Ecto neural progenitor cell (in vitro differentiated cells): Measurements from ENCODE around the gene SURF6.
A peak's percentile ranks its signal among the peaks of the same experiment; 100 is the strongest.
"Not testable (repeated sequence)": the region's sequence is repeated elsewhere in the genome, so short reads cannot be mapped to it uniquely, and the experiment has no call there.

Source experiments
- DNase-seq: peaks from one replicate; pipeline ENCODE4 v3.0.0-alpha.2; 2018; ENCODE audit warnings: low spot score

The SURF6 gene

DNA sequence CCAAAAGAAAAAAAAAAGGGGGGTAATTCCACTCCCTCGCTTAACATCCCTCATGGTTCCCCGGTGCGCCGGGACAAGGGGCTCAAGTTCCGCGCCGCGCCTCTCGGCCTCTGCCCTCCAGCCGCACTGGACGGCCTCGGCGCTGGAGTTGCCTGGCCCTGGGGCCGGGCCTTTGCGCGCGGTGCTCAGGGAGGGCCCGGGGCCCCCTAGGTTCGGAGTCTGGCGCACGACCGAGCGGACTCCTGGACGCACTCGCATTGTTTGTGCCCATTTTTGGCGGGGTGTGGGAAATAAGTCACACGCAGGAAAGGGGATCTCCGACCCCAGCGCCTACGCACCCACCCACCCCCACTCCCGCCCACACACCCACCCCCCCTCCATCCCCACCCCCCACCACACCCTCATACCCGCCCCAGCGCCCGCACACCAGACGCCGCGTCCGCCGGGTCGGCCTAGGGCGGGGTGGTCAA lies 11.6 kb upstream of the SURF6 start:
- peak; percentile 70 for DNase-seq

DNA sequence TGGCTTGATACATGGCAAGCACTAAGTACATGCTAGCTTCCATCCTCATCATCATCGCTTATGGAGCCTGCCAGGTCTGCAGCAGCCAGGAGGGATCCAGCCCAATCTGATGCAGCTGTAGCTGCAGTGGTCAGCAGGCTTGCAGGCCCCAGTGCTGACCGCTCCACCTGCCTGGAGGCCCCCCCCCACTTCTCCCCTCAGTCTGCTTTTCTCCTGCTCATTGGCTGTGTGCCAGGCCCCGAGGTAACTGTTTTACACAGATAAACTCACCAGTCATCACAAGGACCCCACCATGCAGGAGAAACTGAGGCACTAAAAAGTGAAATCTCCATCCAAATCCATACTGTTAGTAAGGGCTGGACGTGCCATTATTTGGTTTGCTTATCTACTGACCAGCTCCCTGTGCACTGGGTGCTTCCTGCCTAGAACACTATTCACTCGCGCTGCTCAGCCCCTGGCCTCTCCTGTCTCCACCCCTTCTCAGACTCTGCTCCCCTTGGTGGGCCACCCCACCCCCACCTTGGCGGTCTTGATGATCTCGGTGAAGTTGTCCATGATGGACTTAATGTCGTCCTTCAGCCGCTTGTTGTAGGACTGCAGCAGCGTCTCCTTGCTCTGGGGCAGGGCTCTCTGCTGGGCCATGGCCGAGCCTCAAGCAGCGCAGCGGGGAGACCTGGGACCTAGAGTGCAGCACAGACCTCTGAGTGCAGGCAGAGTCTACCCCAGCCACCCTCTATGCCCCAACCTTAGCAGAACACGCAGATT lies 10.2 kb upstream of the SURF6 start:
- DNase-seq = no peak

DNA sequence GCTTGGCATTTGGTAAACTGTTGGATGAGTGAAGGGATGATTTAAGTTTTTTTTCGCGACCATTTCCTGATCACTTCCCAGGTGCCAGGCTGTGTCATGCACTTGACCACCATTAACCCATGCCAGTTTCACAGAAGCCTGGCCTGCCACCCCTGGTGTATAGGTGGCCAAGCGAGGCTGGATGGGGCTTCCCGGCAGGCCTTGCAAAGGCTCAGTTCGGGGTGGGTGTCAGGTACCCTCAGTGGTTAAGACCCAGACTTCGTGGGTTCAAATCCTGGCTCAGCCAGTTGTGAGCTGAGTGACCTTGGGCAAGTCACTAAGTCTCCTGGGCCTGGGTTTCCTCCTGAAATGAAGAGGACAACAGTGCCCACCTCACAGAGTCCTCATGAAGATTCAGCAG lies 9.6 kb upstream of the SURF6 start:
- no peak for DNase-seq

DNA sequence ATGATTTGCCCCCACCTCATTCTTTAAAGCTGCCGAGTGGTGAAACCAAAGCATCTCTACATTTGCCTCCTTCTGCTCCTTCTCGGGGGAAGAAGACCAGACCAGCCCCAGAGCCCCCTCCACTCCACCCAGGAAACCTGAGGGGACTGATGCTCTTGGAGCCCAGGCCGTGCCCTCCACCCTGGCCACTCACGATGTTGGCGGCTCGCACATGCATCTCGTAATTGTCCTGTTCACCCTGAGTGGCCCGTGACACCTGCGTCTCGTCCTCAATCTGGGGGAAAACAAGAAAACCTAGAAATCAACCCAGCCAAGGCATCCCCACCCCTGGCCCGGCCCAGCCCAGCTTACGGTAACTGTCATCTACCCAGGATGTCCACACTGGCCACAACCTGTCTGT lies 9.0 kb upstream of the SURF6 start:
- no peak for DNase-seq

DNA sequence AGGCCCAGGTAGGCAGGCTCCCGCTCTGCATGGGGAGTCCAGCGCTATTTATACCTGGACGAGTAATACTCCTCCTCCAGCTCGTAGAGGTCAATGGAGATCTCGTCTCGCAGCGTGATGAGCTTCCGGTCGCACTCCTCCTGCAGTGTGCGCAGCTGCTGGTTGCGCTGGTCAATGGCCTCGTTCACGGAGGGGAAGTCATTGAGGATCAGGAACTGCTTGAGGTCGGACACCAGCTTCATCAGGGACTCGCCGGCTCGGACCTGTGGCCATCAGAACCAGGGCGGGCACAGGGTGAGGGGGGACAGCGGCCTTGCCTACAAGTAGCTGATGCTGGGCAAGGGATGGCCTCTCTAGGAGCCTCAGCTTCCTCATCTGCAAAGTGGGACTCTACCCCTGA lies 8.1 kb upstream of the SURF6 start:
- DNase-seq = no peak

DNA sequence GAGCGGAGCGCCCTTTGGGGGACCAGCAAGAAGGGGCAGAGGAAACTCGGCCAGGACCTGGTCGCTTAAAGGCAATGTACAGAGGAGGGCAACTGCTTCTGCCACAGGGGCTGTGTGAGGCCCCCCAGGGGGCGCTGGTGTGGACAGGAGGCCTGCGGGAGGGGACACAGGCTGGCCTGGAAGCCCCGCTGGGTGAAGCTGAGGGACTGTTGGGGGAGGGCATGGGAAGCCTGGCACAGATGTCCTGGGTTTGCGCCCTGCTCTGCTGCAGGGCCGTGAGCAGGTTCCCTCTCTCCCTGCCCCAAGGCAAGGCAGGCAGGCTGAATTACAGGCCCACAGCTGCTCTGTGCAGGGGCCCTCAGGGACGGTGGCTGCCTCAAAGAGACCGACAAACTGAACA lies 6.6 kb upstream of the SURF6 start:
- DNase-seq = no peak

DNA sequence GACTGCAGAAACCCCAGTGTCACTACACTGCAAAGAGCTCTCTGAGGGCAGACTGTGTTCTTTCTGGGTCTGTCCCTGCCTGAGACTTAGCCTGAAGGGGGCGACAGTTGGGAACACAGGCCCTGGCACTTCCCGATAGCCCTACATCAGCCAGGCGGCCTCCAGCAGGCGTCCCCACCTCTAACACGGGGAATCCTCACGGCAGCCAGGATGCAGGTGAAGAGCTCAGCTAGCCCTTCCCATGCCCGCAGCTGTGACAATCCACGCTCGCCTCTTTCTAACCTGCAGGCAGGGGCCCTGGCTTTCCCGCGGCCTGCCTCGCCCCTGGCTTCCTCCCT lies 6.0 kb upstream of the SURF6 start:
- DNase-seq = no peak

DNA sequence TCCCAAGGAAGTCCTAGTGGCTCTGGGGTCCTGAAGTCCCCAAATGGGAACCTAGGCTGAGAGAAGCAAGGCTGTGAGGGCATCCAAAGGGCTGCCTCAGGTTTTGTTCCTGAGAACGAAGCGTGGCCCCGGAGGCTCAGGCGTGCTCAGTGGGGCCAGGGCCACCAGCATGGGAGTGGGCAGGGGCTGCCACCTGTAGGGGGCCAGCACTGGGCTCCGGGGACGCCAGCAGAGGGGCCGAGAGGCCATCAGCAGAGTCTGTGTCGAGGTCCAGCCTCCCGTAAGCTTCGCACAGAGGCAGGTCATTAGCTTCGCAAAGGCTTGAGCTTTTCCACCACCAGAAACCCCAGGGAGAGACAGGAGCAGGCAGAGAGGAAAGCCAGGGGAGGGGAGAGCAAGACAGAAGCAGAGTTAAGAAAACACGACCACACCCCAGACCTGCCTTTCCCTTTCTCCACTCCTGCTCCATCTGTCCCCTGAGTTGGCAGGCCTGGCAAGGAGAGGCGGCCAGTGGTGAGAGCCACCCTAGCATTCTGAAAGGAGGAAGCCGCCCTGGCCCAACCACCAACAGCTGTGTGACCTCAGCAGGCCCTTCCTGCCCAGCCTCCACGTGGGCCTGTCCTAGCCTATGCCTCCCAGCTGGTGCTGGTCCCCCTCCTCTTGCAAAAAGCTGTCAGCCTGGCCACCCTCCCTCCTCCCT lies 5.5 kb upstream of the SURF6 start:
- no peak for DNase-seq

DNA sequence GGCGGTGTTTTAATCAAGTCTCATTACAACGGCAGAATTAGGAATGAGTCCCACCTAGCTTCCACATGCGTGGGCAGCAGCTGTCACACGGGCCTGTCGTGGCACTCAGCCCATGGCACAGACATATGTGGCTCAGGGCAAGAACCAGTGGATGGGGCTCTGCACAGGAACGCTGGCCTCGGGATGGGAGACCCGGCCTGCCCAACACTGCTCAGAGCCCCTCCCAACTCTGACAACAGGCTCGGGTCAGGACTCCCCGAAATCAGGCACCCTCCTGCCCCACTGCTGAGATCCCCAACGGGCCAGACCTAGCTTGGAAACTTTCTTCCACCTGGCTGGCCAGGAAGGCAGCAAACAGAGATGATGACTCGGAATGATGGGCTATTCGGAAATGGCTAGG lies 4.9 kb upstream of the SURF6 start:
- DNase-seq = no peak

DNA sequence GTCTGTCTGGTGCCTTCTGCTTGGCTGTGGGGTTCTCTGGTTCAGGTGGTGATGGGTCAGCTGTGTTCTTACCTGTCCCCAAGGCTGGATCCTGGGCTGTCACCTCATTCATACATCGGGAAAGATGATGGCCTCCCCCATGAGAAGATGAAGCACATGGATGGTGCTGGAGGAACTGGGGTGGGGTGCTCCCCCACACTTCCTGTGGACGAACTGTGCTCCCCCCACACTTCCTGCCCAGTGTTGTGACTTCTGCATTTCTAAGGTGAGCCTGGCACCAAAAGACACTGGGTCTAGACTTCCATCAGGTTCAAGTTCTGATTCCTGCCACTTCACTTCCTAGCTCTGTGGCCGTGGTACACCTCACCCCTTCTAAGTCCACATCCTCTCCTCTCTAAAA lies 4.3 kb upstream of the SURF6 start:
- DNase-seq = no peak

DNA sequence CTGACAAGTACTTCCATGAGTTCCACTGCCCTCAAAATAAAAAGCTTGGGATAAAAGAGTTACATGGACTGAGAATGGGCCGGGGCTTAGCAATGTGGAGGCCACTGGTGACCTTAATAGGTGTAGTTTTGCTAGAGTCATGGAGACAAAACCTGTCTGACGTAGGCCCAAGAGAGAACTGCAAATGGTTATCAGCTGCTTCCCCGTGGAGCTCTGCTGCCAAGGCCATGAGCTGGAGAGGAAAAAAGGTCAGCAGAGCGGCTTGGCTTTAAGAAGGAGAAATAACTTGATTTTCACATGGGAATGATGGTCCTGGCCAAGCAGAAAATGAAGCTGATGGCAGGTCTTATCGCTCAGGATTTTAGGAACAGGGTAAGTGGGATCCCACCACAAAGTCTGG lies 3.7 kb upstream of the SURF6 start:
- DNase-seq = no peak

DNA sequence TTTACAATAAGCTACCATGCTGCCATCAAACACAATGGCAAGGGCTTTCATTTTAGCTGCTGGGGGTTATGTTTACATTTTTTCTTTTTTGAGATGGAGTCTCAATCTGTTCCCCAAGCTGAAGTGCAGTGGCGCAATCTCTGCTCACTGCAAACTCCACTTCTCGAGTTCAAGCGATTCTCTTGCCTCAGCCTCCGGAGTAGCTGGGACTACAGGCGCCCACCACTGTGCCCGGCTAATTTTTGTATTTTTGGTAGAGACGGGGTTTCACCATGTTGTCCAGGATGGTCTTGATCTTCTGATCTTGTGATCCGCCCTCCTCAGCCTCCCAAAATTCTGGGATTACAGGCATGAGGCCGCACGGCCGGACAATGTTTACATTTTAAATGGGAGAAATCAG lies 1.1 kb downstream of the SURF6 start:
- DNase-seq = not testable (repeated sequence)

DNA sequence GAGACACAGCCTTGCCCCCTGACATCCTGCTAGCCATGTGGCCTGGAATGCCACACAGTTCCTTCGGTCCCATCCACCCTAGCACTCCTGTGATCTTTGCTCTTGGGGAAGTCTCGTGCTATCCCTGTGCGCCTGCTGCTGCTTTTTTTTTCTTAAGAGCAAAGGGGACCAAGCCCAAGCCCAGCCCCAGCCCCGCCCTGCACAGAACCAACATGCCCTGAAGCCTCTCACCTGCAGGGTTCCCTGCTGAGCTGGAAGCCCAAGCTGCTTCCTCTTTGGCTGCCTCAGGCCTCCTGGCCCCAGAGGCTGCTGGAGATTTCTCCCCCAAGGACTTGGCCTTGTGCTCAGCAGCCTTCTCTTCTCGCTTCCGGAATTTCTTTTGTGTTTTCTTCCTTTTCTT lies 1.8 kb downstream of the SURF6 start:
- no peak for DNase-seq

DNA sequence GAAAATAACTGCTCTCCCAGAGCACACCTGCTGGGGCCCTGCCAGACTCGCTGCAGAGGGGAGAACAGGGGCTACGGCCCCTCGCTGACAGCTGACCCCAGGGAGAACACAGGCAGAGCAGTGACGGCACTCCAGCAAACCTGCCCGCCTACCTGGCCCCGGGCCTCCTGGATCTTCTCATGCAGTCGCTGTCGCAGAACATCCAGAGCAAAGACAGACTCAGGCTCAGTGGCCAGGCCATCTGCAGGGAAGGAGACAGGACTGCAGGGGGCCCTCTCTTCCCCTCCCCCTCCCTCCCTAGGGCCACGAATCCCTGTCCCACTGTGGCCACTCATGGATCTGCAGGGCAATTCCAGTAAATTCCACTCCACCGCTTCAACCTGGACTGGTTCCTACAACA lies 2.4 kb downstream of the SURF6 start:
- DNase-seq = no peak

DNA sequence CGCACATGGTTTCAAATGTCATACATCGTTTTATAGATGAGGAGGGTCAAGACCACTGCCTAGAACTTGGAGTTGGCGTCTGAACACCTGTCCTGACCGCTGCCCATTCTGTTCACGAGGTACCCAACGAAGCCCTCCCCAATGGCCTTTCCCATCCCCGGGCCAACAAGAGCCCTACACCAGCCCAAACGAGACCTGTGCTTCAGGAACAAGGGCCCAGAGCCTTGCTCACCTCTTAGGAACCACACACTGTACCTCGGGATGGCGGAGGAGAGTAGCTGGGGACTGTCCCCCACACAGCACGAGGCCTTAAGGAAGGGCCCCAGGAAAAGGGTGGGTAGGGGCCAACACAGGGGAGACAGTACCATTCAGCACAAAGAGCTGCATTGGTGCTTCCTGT lies 3.0 kb downstream of the SURF6 start:
- no peak for DNase-seq

DNA sequence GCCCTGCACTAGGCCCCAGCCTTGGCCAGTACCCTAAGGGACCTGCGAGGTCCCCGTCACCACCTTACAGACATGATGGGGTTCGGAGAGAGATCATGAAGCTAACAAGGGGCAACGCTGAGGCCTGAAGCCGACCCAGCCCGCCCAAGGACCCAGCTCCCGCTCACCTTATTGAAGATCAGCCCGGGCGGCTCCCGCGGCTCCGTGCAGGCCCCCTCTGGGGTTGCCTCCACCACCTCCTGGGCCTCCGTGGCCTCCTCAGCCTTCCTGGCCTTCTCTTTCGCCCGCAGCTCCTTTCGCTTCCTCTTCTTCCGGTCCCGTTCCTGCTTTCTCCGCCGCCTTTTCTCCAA lies 3.6 kb downstream of the SURF6 start:
- DNase-seq = no peak

DNA sequence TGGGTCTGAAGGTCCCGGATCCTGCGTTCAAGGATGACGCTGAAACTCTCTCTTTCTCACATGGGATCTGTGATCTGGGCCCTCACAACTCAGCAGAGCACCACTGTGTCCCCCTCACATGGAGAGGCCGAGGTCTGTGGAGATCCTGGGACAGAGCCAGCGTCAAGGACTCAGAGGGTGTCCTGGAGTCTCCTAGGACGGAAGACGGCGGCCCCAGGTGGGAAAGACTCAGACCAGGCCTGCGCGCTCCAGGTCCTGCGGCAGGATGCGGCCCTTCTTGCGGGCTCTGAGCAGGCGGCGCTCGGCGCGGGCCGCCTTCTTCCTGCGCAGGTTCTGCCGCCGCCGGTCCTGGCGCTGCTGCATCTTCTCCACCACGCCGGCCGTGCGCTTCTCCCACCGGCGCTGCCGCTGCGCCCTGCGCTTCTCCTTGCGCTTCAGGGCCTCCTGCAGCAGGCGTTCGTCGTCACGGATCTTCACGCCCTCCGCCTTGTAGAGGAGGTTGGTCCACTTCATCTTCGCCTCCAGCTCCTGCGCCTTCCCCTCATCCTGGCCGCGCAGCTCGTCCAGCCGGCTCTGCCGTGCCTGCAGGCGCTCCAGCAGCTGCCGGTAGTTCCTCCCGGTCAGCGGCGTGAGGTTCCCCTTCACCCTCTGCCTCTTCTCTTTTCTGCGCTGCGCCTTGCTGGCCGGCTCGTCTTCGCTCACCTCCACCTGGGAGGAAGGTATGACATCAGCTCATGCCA lies 4.2 kb downstream of the SURF6 start:
- DNase-seq = no peak

DNA sequence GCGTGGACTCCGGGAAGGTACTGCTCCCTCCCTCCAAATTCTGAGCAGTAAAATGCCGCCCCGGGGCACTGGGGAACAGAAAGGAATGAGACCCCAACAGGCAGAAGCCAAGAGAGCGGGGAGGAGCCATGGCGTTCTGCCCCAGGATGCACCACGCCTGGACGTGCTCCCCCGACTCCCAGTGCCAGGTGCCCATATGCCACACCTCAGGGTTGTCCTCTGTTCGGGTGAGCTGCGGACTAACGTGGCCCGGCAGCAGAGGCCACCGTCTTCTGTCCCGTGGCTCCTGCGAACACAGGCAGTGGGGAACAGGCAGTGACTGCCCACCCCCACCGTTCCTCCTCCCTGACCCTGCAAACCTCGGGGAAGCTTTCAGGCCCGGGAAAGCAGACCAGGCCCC lies 4.8 kb downstream of the SURF6 start:
- DNase-seq = no peak

DNA sequence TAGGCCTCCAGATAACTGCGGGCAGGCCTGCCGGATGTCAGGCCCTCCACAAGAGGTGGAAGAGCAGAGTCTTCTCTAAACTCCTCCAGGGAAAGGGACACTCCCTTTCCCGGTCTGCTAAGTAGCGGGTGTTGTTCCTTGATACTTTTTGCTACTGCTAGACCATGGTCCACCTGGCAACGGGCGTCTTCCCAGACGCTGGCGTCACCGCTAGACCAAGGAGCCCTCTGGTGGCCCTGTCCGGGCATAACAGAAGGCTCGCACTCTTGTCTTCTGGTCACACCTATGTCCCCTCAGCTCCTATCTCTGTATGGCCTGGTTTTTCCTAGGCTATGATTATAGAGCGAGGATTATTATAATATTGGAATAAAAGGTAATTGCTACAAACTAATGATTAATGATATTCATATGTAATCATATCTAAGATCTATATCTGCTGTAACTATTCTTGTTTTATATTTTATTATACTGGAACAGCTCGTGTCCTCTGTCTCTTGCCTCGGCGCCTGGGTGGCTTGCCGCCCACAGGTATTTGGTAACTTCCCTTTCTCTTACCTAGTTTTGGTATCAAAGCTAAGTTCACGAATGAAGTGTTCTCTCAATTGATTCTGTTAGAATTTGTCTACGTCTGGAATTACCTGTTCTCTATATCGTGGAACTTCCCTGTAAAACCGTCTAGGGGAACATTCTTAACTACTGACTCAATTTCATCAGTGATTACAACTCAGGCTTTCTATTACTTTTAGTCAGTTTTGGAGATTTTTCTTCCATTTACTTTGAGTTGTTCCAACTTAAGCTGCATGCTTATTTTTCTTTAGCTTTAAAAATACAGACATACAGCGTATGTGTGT lies 6.5 kb downstream of the SURF6 start:
- not testable (repeated sequence) for DNase-seq

DNA sequence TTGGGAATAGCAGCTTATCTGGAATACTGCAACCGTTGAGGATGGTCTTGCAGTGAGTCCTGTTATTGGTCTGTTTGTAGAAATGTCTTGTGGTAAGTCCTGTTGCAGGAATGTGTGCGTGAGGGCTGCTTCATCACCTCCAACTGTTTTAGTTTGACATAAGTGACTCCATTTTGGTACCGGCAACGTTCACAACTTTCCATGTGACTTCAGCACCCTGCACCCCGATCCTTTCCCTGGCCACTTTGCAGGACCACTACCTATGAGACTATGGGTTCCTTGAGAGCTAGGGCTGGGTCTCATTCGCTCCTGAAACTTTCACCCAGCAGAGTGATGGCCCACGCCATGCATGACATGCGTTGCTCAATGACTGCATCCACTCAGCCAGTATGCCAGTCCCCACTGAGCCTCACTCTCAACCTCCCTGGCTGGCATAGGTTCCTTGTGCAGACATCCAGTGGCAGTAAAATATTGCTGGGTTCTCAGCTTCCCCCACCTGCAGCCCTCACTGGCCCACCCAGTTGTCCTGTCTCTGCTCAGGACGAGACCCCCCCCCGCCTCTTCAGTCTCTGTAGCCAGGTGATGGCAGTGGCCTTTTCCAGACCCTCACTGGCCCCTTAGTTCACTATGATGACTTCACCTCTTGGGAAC lies 8.0 kb downstream of the SURF6 start:
- DNase-seq = no peak

DNA sequence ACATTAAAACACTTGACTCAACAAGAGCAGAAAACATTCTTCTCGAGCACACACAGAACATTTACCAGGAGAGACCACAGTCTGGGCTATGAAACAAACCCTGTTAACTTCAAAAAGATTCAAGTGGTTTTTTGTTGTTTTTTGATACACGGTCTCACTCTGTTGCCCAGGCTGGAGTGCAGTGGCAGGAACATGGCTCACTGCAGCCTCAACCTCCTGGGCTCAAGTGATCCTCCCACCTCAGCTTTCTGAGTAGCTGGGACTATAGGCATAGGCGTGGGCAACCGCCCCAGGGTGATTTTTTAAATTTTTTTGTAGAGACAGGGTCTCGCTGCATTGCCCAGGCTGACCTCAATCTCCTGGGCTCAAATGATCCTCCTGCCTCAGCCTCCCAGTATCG lies 9.0 kb downstream of the SURF6 start:
- DNase-seq = not testable (repeated sequence)
